Trophoblast cell (in vitro differentiated cells and primary cell): ENCODE data around the gene MOXD1.
"Not testable (repeated sequence)": the region's sequence is repeated elsewhere in the genome, so short reads cannot be mapped to it uniquely, and the experiment has no call there.

Source experiments
- DNase-seq, 2 donors: peaks; one replicate each; pipeline ENCODE4 v3.0.0-alpha.2; 2016
- H2AFZ ChIP-seq: 2 replicates; pipeline ENCODE4 v1.6.1; 2013; ENCODE audit warnings: low read length, moderate library complexity, mild to moderate bottlenecking; ENCODE audit not compliant: insufficient read depth, poor library complexity
- H2AK5ac ChIP-seq: 2 replicates; pipeline ENCODE4 v1.6.1; 2013; ENCODE audit warnings: mild to moderate bottlenecking, low read length
- H2BK120ac ChIP-seq: 2 replicates; pipeline ENCODE4 v1.6.1; 2013; ENCODE audit warnings: low read length, mild to moderate bottlenecking, moderate library complexity; ENCODE audit not compliant: insufficient read depth, poor library complexity
- H2BK12ac ChIP-seq: 2 replicates; pipeline ENCODE4 v1.6.1; 2013; ENCODE audit warnings: mild to moderate bottlenecking, low read length, moderate library complexity
- H2BK5ac ChIP-seq: 2 replicates; pipeline ENCODE4 v1.6.1; 2013; ENCODE audit warnings: low read length, low read depth, moderate library complexity, mild to moderate bottlenecking; ENCODE audit not compliant: poor library complexity
- H3K14ac ChIP-seq: 2 replicates; pipeline ENCODE4 v1.6.1; 2013; ENCODE audit warnings: mild to moderate bottlenecking, low read length
- H3K18ac ChIP-seq: 2 replicates; pipeline ENCODE4 v1.6.1; 2013; ENCODE audit warnings: mild to moderate bottlenecking, low read length
- H3K23ac ChIP-seq: 2 replicates; pipeline ENCODE4 v1.6.1; 2013; ENCODE audit warnings: low read length
- H3K27ac ChIP-seq: 2 replicates; pipeline ENCODE4 v1.5.1; 2013; ENCODE audit warnings: low read depth, mild to moderate bottlenecking, inconsistent platforms, low read length, moderate library complexity
- H3K27me3 ChIP-seq: 2 replicates; pipeline ENCODE4 v1.6.1; 2013; ENCODE audit warnings: inconsistent platforms, mild to moderate bottlenecking, low read length, moderate library complexity; ENCODE audit not compliant: insufficient read depth
- H3K36me3 ChIP-seq, 2 experiments: 1 replicate in 1 of 2; 2 replicates in 1 of 2; pipeline ENCODE4 v1.6.1; 2013; ENCODE audit warnings: low read length in 2 of 2, mild to moderate bottlenecking in 2 of 2, moderate library complexity in 1 of 2; ENCODE audit not compliant: insufficient read depth in 2 of 2, control insufficient read depth in 1 of 2
- H3K4ac ChIP-seq: 2 replicates; pipeline ENCODE4 v1.6.1; 2013; ENCODE audit warnings: low read depth, mild to moderate bottlenecking, low read length, moderate library complexity
- H3K4me1 ChIP-seq, 2 experiments: 1 replicate in 1 of 2; 2 replicates in 1 of 2; pipeline ENCODE4 v1.6.1; 2013; ENCODE audit warnings: low read length in 2 of 2, mild to moderate bottlenecking in 2 of 2, moderate library complexity in 1 of 2; ENCODE audit not compliant: insufficient read depth in 2 of 2, control insufficient read depth in 1 of 2
- H3K4me2 ChIP-seq: 2 replicates; pipeline ENCODE4 v1.6.1; 2013; ENCODE audit warnings: inconsistent platforms, mild to moderate bottlenecking, low read length, moderate library complexity
- H3K4me3 ChIP-seq: 2 replicates; pipeline ENCODE4 v1.5.1; 2013; ENCODE audit warnings: mild to moderate bottlenecking, low read depth, low read length, inconsistent platforms
- H3K79me1 ChIP-seq: one replicate; pipeline ENCODE4 v1.6.1; 2013; ENCODE audit warnings: low read length
- H3K79me2 ChIP-seq: 2 replicates; pipeline ENCODE4 v1.6.1; 2013; ENCODE audit warnings: low read length, mild to moderate bottlenecking; ENCODE audit not compliant: control insufficient read depth, insufficient read depth, poor library complexity
- H3K9ac ChIP-seq: 2 replicates; pipeline ENCODE4 v1.6.1; 2013; ENCODE audit warnings: mild to moderate bottlenecking, low read length
- H3K9me3 ChIP-seq: 2 replicates; pipeline ENCODE4 v1.6.1; 2013; ENCODE audit warnings: low read depth, mild to moderate bottlenecking, control low read depth, inconsistent platforms, low read length; ENCODE audit not compliant: insufficient read depth
- H4K12ac ChIP-seq: 2 replicates; pipeline ENCODE4 v1.6.1; 2013; ENCODE audit warnings: low read depth, mild to moderate bottlenecking, low read length, moderate library complexity
- H4K8ac ChIP-seq: 2 replicates; pipeline ENCODE4 v1.6.1; 2013; ENCODE audit warnings: low read depth, mild to moderate bottlenecking, low read length, moderate library complexity
- H4K91ac ChIP-seq: one replicate; pipeline ENCODE4 v1.6.1; 2013; ENCODE audit warnings: low read depth, mild to moderate bottlenecking, low read length, moderate library complexity
- whole genome bisulfite sequencing: extraction: QIAGEN DNeasy Blood & Tissue Kit; methylation state at CpG from one replicate; pipeline ENCODE4 v1.1.7; 2013; ENCODE audit warnings: missing lambda C conversion rate; ENCODE audit not compliant: insufficient read length, insufficient coverage; ENCODE audit errors: extremely low coverage; 5-methylcytosine and 5-hydroxymethylcytosine counted together

The MOXD1 gene

GRCh38 chr6:132310151-132310550 lies 91.1 kb downstream of the MOXD1 start:
- H3K79me1 ChIP-seq, H3K36me3 ChIP-seq, H3K4me1 ChIP-seq, H3K27ac ChIP-seq, H3K9ac ChIP-seq, H3K4me2 ChIP-seq, H2AK5ac ChIP-seq, H4K12ac ChIP-seq, H4K91ac ChIP-seq, H2BK120ac ChIP-seq, H3K23ac ChIP-seq, H3K4me3 ChIP-seq, H2AFZ ChIP-seq, H3K79me2 ChIP-seq, H3K9me3 ChIP-seq, H4K8ac ChIP-seq, H3K4ac ChIP-seq, H2BK12ac ChIP-seq, H2BK5ac ChIP-seq, H3K27me3 ChIP-seq, H3K14ac ChIP-seq, H3K18ac ChIP-seq: not testable (repeated sequence)
- no CpG with 5 or more reads among the region's 4 CpGs for WGBS
- peak; percentile 26 to 83 for DNase-seq

GRCh38 chr6:132304891-132305305 lies 96.4 kb downstream of the MOXD1 start:
- Histone ChIP-seq H2BK120ac (no peak overlapping the region), H3K27me3 (no peaks in the 10 kb centered on the region), H3K9ac (no peak overlapping the region), H3K4me2 (no peak overlapping the region), H3K18ac (no peak overlapping the region), H2AK5ac (no peak overlapping the region), H3K14ac (no peak overlapping the region), H4K12ac (no peak overlapping the region), H2BK12ac (no peak overlapping the region), H3K4me1 (no peaks in the 10 kb centered on the region), H3K4ac (no peak overlapping the region), H3K79me2 (no peaks in the 10 kb centered on the region), H3K79me1 (no peaks in the 10 kb centered on the region), H3K36me3 (no peaks in the 10 kb centered on the region), H3K9me3 (peaks cover 2% of the 10 kb centered on the region), H3K27ac (no peak overlapping the region), H4K91ac (no peak overlapping the region), H2AFZ (no peak overlapping the region), H3K23ac (no peak overlapping the region), H3K4me3 (peak overlapping the region; percentile 15), H4K8ac (no peak overlapping the region), H2BK5ac (no peak overlapping the region)
- WGBS: no CpG with 5 or more reads among the region's 6 CpGs
- no peak for DNase-seq

- no peaks in the 10 kb centered on the region for H3K27me3 ChIP-seq
- no peak overlapping the region for H3K14ac ChIP-seq
- H3K27ac ChIP-seq: no peak overlapping the region
- H3K4me3 ChIP-seq: no peak overlapping the region
- H3K36me3 ChIP-seq: no peaks in the 10 kb centered on the region
- H2BK5ac ChIP-seq: no peak overlapping the region
- peaks cover 2% of the 10 kb centered on the region for H3K9me3 ChIP-seq
- H2AFZ ChIP-seq: no peak overlapping the region
- H2BK120ac ChIP-seq: no peak overlapping the region
- no peak overlapping the region for H4K12ac ChIP-seq
- H2AK5ac ChIP-seq: no peak overlapping the region
- no peak overlapping the region for H3K23ac ChIP-seq
- no peak overlapping the region for H2BK12ac ChIP-seq
- WGBS: no CpG with 5 or more reads among the region's 4 CpGs
- no peak overlapping the region for H3K18ac ChIP-seq
- H3K9ac ChIP-seq: no peak overlapping the region
- no peak overlapping the region for H3K4ac ChIP-seq
- H3K4me1 ChIP-seq: no peaks in the 10 kb centered on the region
- no peaks in the 10 kb centered on the region for H3K79me2 ChIP-seq
- H3K79me1 ChIP-seq: no peaks in the 10 kb centered on the region
- no peak overlapping the region for H3K4me2 ChIP-seq
- H4K8ac ChIP-seq: no peak overlapping the region
- DNase-seq: peak; percentile 35 to 70
- H4K91ac ChIP-seq: no peak overlapping the region
These were observed 100.8 kb downstream of the MOXD1 start for GRCh38 chr6:132300323-132300949.

DNA sequence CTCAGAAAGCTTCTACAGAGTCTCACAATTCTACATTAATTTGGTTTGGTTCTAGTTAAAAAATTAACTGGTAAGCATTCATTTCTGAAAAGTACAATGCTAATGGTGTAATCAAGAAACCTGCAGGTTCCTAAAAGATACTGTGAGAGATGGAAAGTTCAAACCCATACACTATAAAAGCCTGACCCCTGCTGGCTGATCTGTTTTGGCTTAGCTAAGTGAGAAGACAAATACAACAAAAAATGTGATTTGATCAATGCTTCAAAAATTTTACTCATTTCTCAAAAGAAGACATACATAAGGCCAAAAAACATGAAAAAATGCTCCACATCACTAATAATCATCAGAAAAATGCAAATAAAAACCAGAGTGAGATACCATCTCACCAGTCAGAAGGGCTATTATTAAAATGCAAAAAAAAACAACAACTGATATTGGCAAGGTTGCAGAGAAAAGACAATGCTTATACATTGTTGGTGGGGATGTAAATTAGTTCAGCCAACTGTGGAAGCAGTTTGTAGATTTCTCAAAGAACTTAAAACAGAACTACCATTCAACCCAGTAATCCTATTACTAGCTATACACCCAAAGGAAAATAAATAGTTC lies 102.8 kb downstream of the MOXD1 start:
- Histone ChIP-seq H3K79me1 (no peaks in the 10 kb centered on the region), H2BK5ac (no peak overlapping the region)

More for the DNA sequence above, 102.8 kb downstream of the MOXD1 start:
- DNase-seq: peak; percentile 37 to 72
- Histone ChIP-seq H3K14ac (no peak overlapping the region), H2BK12ac (no peak overlapping the region), H3K79me2 (no peaks in the 10 kb centered on the region), H2AK5ac (no peak overlapping the region), H2AFZ (no peak overlapping the region), H4K8ac (no peak overlapping the region), H3K36me3 (no peaks in the 10 kb centered on the region), H3K4me2 (no peak overlapping the region), H3K9ac (no peak overlapping the region), H3K27me3 (no peaks in the 10 kb centered on the region), H4K91ac (no peak overlapping the region), H3K23ac (no peak overlapping the region), H3K9me3 (no peaks in the 10 kb centered on the region), H3K4me3 (no peak overlapping the region), H3K4me1 (no peaks in the 10 kb centered on the region), H2BK120ac (no peak overlapping the region), H4K12ac (no peak overlapping the region), H3K27ac (no peak overlapping the region), H3K4ac (no peak overlapping the region), H3K18ac (no peak overlapping the region)
